ENCODE results near the gene SH3RF3.

SH3RF3 gene

DNA sequence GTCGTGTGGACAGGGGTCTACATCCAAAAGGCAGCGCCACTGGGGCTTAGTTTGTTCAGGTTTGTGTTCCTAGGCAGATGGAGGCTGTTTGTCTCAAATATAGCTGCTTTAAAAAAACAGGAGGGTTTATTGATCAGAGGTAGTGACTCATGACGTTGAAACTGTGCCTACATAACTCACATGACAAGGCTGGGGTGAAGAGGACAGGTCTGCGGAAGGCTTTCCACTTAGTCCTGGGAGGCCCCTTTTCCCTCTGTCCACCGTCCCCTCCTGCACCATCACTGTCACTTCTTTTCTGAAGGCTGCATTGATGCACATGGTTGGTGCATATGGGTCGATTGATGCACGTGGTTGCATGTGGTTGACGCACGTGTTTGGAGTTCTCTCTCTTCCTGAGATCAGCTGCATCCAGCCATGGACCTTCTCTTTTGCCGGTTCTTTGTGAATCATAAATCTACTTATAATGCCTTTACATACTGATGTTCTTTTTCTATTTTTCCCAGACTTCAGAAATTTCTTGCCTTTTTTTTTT is 10.9 kb downstream of the SH3RF3 start:
- DNase-seq = no peak

DNA sequence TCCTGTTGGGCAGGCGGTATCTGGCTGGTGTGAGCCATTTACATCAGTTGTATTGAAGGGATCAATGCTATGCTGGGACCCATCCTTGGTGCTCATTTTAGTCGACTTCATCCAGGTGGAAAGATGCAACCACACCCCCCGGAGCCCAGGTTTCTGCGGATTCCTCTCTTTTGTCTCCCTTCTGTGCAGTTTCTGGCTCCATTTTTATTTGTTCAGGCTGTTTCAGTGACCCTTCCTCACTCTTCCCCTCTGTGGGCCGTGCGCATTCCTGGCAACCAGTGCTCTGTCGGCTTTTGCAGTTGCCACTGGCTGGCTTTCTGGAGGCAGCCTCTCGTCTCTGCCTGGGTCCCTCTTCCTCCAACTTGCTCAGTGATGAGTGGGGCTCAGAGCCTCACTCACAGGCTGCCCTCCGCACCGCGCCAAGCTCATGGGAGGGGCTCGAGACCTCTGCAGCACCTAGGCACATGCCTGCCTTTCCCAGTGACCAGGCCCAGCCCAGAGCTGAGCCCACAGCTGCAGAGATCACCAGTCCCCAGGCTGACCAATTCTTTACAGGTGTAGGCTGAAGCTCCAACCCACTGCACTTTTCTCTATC is 12.1 kb downstream of the SH3RF3 start:
- DNase-seq = no peak

DNA sequence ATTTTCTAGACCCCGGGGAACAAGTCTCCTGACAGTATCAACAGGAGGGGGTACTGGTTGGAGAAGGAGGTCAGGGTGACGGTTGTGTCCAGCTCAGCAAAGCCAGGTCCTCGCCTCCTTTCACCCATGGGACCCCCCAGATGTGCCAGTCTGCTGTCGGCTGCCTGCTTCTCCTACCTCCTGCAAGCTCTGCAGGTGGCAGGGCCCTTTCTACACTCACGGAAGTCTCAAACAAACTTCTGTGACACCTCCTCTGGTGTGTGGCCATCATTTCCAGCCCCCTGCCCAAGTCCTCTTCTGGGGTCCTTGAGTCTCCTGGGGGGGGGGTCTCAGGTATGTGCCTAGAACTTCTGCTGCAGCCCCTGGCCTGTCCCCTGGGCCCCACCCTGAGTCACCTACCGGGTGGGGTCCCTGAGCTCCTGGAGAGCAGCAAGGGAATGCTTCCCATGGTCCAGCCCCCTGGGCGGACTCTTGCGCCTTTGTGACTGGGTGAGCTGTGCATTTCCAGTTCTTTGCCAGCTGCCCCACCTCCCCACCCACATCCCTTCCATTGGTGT is 12.8 kb downstream of the SH3RF3 start:
- DNase-seq = no peak

DNA sequence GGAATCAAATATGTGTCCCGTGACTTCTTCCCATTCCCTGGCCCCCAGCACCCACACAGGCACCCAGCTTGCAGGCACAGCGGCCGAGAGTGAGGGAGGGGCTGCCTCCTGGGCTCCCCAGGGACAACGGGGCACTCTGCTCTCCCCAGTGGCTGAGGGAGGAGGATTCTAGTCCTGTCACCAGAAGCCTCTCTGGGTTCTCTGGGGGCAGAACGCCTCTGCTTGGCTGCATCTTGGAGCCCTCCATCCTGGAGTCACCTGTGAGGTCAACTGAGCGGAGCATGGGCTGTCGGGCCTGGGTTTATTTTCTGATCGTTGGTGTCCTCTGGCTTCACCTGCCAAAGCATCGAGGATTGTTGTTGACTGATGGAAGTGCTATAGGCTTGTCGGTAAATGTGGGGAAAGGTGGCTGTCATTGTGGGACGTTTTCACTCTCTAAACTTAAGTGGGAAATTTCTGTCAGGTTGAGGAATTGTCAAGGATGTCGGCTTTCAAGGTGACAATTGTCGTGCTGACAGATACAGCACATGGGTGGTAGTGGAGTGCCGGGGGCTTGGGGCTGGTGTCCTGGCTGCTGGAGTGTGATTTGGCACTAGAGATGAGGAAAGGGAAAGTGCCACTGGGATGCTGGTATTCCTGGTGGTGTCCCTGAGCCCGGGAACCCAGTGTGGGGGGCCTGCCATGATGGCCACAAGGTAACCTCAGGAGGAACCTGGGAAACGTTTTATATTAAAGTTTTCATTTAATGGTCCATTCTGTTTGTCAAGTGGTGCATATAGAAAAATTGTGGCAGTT is 13.6 kb downstream of the SH3RF3 start:
- DNase-seq = no peak

DNA sequence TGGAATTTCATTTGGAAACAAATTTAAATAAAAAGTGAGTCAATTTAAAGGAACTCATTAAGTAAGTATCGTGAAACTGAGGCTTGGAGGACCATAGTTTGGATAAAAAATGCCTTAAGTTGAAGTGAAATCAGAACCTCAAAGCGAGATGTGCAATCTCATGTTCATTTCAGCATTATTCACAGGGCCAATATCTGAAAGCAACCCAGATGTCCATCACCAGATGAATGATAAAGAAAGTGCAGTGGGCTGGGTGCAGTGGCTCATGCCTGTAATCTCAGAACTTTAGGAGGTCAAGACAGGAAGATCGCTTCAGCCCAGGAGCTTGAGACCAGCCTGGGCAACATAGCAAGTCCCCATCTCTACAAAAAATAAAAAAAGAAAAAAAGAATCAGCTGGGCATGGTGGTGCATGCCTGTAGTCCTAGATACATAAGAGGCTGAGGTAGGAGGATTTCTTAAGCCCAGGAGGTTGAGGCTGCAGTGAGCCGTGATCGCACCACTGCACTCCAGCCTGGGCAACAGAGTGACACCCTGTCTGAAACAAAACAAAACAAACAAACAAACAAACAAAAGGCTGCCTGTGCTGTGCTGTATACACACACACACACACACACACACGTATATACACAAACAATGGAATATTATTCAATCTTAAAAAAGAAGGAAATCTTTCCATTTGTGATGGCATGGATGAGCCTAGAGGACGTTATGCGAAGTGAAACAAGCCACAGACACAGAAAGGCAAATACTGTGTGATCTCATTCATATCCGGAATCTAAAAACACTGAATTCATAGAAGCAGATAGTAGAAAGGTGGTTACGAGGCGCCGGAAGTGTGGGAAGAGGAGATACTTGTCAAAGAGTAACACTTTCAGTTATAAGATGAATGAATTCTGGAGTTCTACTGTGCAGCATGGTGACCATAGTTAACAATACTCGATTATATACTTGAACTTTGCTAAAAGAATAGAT is 14.5 kb downstream of the SH3RF3 start:
- DNase-seq = no peak

DNA sequence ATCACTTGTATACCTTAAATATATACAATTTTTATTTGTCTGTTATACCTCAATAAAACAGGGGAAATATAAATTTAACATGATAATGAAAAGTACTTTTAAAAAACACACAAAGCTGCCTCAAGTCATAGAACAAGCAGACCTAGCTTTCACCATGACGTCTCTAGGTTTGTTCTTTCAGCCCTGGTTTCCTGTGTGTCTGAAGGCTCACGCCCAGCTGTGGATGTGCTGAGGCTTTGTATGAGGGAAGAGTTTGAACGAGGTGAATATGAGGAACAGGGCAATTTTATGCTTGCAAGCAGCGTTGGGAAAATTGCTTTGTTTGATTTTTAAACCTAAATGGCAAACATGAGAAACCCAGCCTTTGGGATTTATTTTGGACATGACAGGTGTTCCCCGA is 15.3 kb downstream of the SH3RF3 start:
- DNase-seq = no peak

DNA sequence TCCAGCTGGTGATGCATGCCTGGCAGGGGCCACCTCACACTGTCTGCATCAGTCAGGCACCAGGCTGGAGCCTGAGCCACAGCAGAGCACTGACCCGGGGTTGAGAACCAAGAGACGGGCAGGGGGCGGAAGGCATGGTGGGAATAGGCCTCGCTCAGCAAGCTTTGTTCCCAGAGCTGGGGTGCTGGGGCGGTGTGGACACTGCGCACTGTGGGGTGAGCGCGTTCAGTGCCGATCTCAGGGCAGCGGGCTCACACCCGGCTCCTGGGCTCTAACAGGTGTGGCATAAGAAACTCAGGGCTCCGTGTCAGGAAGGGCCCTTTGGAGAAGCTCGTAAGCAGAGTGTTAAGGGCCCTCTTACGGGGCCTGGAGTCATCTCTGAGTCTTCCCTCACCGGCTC is 15.7 kb downstream of the SH3RF3 start:
- no peak for DNase-seq

DNA sequence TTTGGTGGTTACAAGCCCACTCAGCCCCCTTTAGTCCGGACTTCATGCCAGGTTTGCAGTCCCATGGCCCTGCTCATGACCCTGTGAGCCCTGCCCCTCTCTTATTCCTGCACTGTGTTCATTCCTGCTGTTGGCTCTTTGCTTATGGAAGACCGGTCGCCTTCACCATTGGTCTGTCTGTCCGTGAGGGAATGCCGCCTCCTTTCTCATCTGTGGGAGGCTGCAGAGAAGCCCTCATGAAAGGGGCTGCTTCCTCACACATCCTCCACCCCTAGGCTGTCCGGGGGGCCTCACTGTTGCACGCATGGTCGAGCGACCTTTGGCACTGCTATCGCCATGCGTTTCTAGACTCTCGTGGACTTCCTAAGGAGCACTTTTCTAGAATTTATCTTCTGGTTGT is 16.3 kb downstream of the SH3RF3 start:
- no peak for DNase-seq

DNA sequence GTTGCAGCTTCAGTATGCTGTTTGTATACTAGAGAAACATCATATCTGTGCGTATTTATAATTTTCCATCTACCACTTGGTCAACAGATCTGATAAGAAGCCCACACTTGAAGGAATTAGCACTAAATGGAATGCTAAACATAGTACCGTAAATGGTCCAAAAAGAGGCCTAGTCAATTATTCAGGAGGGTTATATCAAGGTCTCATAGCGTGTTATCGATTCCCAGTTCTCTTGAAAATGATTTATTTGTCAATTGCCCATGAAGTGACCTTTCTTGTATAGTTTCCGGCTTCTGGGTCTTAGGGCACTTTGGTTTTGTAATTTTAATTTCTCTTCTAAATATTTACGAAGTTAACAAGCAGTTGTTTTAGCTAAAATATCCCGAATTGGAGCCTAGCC is 18.4 kb downstream of the SH3RF3 start:
- DNase-seq = no peak

DNA sequence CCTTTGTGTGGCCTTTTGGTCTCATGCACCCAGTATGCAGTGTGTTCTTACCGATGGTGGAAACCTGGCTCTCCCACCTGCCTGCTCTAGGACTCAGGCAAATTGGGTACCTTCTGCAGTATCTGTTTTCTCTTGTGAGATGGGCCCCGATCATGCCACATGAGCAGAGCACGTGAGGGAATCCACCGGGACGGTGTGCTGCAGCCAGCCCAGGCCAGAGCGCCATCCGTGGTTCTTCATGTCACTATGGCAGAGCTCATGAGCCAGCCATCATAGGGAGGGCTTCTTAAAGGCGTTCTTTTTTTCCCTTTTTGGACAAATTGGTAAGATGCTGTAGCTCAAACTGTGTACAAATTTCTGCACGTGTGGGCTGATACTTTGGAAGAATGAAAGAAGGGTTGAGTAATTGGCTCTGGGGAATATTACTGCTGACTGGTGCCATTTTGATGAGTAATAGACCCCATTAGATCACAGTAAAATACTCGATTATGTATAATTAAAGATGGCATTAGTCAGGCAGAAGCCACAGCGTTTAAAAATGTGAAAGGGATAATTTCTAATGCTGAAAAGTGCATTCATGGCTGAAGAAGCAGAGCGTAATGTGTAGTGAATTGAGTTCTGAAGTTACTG is 19.2 kb downstream of the SH3RF3 start:
- DNase-seq = no peak

DNA sequence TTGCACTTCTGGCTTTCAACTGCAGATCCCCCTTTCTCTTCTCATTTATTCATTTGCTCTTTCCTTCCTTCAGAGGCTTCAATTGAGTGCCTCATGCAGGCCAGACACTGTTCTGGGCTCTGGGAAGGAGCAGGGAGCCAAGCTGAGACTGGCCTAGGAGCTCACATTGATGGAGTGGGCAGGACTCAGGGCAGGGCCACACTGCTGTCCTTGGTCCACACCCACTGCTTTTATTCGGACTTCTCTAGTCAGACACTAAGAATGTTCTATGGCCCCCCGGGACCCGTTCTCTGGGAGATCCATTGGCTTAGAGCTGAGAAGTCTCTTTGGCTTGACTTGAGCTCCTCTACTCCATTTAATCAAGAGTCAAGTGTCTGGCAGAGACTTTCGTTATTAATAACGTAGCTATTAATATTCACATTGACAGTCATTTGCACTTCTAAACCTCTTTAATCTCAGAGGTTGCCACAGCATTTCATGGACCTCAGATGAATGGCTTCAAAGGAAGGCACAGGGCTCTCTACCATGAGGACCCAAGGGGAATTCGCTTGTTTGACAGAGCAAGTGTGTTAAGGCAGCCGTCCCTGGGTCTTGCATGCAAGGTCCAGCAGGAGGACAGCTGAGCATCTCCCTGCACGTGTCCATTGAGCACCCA is 20.1 kb downstream of the SH3RF3 start:
- no peak for DNase-seq

DNA sequence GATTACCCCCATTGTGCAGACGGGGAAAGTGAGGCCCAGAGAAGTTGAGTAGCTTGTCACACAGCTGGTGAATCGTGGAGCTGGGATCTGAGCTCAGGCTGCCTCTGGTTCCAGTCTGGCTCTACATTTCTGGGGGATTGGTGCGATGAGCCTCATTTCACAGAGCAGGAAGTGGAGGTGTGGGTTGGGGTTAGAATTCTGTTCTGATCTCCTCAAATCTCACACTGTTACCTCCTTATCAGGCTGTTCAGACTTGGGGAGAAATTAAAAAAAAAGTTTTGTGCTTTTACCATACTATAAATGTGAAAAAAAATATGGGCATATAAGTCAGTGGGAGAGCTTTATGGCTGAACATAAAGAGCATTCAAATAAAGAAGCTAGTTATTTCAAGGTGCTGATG is 21.6 kb downstream of the SH3RF3 start:
- no peak for DNase-seq

DNA sequence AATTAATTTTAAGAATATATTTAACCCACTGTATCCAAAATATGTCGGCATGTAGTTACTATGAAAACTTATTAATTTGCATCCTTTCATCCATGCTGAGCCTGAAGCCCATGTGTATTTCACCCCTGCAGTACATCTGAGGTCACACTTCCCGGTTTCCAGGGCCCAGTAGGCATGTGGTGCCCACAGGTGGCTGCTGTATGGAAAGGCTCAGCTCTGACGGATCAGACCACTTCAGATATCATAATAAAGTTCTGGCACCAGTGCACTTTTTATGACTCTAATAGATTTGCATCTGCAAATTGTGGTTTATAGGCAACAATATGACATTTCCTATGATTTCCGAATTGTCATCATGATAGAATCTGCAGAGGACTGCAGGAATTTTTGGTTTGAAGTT is 22.5 kb downstream of the SH3RF3 start:
- DNase-seq = no peak

DNA sequence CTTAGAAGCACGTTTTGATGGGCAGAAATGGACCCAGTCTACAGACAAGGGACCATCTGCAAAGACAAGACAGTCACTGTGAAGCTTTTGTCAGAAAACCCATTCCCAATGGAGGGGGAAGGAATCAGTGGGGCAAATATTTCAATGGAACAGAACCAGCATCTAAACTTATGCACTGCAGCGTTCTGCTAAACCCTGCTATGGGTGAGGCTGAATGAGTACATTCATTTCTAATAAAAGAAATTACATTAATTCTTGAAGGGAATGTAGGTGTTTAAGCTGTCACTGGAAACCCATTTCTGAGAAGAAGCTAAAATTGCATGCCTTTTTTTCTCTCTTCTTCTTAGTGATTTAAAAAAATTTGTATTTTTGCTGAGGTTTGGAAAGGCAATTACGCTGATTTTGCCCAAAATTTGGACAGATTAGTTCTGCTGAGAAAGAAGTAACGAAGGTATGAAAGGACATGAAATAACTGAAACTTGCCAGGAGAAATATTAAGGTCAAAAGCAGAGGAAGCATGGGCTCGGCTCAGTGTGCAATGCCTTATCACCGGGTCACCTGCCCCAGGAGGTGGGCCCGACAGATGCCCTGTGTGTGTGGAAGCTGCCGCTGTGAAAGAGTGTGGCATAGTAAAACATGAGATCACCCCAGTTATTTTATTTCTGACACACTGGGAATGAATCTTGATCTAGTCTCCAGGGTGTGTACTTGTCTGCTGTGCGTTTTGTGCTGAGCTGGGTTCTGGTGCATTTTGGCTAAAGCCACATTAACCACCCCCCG is 24.2 kb downstream of the SH3RF3 start:
- DNase-seq = no peak

DNA sequence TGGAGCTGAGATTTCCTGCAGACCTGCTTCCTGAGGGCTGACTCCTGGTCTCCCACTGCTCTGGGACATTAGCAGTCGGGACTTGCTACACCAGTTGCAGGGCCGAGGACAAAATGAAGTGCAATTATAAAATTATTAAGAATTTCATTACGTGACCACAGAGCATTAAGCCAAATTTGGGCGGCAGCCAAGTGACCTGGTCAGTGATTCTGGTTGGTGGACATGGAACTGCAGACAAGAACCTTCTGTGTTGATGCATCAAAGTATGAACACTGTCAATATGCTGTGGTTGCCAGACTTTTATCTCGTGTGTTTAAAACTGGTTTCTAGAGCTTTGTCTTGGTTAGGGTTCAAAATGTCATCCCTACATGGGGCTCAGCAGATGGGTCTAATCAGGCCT is 24.8 kb downstream of the SH3RF3 start:
- DNase-seq = no peak

DNA sequence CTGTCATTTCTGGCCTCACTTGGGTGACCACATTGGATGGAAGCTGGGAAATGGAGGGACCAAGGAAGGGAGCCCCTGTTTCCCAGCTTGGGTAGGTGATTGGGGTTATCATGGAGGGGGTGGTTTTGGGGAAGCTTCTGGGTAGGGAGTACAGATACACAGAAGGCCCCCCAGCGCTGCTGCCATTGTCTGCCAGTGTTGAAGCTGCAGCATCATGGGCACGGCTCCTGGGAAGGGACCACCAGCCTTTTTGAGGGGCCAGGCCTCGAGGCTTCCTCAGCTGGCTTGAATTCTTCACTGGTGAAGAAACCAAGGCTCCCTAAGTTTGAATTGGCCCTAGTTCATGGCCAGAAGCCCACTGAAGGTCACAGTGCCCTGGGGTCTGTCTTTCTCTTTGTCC is 25.2 kb downstream of the SH3RF3 start:
- DNase-seq = no peak

DNA sequence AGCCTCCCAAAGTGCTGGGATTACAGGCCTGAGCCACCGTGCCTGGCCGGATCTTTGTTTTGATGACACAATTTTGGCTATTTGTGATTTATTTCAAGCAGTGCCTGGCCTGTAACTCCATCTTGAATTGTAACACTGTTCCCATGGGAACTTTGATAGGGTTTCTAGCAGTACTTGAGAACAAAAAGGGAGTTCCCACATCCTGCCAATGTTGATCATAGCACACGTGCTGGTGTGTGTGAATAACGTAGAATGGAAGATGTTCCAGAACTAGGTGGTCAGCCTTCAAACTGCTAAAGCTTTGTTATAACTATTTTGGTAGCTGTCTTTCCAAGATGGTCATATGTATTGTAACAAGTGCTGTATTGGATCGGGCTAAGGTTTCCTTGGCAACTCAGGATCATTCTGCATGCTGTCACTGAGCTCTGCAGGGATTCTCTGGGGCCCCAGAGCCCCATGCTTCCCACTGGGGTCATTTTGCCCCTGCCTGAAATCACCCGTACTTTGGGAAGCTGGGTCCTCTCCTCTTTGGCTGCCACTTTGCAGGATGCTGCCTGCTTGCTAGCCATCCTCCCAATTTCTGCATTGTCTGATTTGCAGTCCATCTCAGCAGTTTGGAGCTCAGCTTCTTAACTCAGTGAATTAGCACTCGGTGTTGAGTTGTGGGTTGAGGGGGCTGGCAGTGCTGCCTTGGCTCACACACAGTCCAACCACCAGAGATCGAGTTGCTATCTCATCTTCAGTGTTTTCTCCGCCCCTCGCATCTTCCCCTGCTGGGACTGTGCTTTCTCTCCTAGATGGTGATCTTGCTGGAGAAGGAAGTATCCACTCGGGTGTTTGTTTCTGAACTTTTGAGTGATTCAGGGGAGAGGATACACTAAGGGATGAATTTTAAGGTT is 26.8 kb downstream of the SH3RF3 start:
- DNase-seq = no peak

DNA sequence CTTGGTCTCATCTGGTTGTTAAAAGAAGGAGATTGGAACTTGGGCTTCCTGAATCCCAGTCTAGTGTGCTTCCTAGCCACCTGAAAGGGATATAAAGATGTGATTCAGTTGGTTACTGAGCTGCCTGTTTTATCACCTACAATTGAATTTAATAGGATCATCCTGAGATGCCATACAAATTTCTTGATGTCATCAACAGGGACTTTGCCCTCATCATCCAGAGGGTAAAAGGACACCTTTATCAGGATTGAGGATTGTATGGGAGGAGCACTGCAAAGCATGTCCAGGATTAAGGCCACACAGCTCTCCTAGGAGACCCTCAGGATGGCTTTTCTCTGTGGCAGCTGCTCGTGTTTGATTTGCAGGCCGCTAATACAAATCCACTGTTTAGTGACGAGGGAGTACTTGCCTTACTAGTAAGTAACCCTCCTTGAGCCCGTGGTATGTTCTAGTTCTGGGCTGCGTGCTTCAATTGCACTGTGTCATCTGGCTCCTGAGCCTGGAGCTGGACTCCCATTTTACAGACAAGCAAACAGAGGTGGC is 28.6 kb downstream of the SH3RF3 start:
- no peak for DNase-seq

DNA sequence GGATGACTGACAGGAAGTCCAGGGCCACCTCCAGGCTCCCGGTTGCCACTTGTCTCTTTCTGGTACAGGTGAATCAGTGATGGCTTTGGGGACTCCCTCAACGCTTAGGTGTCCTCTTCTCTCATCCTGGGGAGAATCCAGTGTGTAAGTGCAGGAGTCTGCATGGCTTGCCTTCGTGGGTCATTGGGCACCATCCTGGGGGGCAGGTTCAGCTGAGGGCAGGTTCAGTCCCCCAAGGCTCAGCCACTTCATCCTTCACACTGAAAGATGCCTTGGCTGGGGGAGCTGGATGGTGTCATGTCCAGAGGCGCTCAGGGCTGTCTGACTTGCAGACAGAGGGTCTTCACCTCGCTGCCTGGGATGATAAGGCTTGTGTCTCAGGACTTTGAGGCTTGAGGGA is 29.2 kb downstream of the SH3RF3 start:
- DNase-seq = no peak

DNA sequence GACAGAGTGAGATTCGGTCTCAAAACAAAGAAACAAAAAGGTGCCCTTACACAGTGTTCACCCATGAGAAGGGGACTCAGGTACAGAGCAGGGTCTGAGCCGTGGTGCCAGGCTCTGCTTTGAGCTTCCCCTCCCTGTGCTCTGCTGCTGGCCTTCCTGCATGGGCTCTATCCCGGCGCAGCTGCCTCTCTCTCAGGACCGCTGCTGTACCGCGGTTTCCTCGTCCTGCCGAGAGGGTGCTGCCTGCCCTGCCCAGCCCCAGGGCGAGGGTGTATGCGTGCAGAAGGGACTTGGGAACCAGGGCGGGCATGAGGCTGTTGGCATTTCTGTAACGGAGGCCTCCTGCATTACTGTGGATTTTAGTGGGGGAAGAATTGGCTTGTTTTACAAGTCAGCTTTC is 30.1 kb downstream of the SH3RF3 start:
- DNase-seq = no peak
